MG63 (cell line): ENCODE measurements around the gene NUP210L. TPM values are rescaled to one million over a fixed set of nuclear protein-coding genes. Genes with fewer than 3 reads are reported as not detected.

ENCODE experiments used
- DNase-seq: peaks from one replicate; pipeline ENCODE4 v3.0.0-alpha.2; 2020
- H3K27me3 ChIP-seq: fragments of 250-450 bp; sonication (Bioruptor Pico); 2 replicates; pipeline ENCODE4 v1.5.1; 2020; ENCODE audit warnings: mild to moderate bottlenecking, moderate library complexity
- H3K36me3 ChIP-seq: fragments of 250-450 bp; sonication (Bioruptor Pico); 2 replicates; pipeline ENCODE4 v1.5.1; 2020; ENCODE audit warnings: mild to moderate bottlenecking, moderate library complexity
- H3K4me3 ChIP-seq: fragments of 250-450 bp; sonication (Bioruptor Pico); 2 replicates; pipeline ENCODE4 v1.5.1; 2020; ENCODE audit warnings: mild to moderate bottlenecking, moderate library complexity
- H3K9me3 ChIP-seq: fragments of 250-450 bp; sonication (Bioruptor Pico); 2 replicates; pipeline ENCODE4 v1.5.1; 2020; ENCODE audit warnings: mild to moderate bottlenecking, moderate library complexity
- total RNA-seq: library from RNA; depleted of rRNA; stranded (reverse); fragments of >200 nt; shearing (Covaris generic); gene quantifications from 2 replicates; pipeline ENCODE4 v1.2.3, GENCODE V29; 2014; ENCODE audit warnings: low replicate concordance; rRNA removed

Gene NUP210L
- not detected in 2 replicates for total RNA-seq

DNA sequence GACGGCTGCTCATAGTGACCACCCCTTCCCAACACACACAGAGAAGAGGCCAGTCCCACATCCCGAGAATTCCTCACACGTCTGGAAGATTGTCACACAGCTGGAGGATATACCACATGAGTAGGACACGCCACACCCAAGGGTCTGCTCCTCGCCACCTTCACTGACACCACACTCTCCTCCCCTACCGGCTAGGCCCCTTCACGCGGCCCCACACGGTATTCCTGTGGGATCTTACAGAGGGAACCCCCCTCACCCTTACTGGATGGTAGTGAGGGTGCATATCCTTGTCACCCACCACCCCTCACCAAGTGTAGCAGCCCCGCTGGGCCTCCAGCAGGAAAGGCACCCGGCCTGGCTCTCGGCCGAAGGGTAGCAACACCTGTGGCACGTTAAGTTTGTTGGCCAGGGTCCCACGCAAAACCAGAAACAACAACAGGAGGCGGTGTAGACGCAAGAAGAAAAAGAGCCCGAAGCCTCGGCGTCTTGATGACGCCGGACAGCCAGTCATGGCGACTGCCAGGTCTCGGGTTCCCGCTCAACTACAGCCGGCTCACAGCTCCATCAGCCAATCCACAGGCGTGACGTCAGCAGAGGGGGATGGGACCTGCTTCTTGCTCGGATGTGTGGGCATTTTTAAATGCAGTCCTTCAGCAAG is at the start of gene NUP210L:
TSS of gene NUP210L (minus strand) at position 540 of the 658 bp plus-strand sequence.
- no peak for DNase-seq
- Histone ChIP-seq H3K27me3 (no peaks in the 10 kb centered on the region), H3K9me3 (no peaks in the 10 kb centered on the region), H3K36me3 (peaks cover 52% of the 10 kb centered on the region), H3K4me3 (no peak within 1 kb of the TSS)

- H3K27me3 ChIP-seq, result no peaks in the 10 kb centered on the region
- no peak overlapping the region for H3K4me3 ChIP-seq
- H3K36me3 ChIP-seq, result no peaks in the 10 kb centered on the region
- no peaks in the 10 kb centered on the region for H3K9me3 ChIP-seq
- no peak for DNase-seq
Measured at GRCh38 chr1:154199563-154199879, 44.6 kb upstream of the NUP210L start.

DNA sequence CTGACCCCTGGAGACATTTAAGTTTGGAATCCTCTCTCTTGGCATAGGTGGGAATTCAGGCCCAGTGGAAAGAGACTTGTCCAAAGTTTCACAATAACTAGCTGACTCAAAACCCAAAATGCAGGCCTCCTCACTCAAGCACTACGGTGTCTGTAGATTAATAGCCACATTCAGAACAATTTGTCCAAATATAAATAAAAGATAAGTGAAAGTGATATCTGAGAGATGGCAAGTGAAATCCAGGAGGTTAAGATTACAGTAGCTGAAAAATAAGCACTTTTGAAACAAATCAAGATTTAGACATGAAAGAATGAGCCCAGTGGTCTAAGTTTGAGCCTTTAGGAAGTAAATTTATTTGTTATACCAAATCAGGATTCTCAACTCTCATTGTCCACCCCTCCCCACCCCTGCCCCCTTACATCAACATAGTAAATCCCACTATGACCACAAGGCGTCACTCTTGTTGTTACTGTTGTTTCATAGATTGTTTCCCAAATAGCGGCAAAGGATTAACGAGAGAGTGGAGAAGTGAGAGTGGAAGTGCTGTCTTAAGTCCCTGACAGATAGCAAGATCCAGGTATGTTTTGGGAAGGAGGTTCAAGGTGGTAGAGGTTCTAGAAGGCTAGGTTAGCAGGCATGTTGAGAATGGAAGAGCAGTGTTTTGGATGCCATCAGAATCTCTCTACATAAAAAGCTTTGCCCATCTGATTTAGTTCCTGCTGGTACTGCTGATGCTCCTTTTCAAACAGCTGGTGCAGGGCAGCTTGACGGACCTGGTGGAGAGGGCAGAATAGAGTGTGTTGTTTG is 44.1 kb upstream of the NUP210L start:
- DNase-seq, result peak; percentile 9
- H3K9me3 ChIP-seq, result no peaks in the 10 kb centered on the region
- H3K4me3 ChIP-seq, result no peak overlapping the region
- H3K36me3 ChIP-seq, result no peaks in the 10 kb centered on the region
- H3K27me3 ChIP-seq, result no peaks in the 10 kb centered on the region

- Histone ChIP-seq H3K36me3 (no peaks in the 10 kb centered on the region), H3K4me3 (no peak overlapping the region), H3K9me3 (no peaks in the 10 kb centered on the region), H3K27me3 (no peaks in the 10 kb centered on the region)
- peak; percentile 77 for DNase-seq
Measured at GRCh38 chr1:154193821-154194220, 38.9 kb upstream of the NUP210L start.

GRCh38 chr1:154192476-154192875 is 37.6 kb upstream of the NUP210L start:
- DNase-seq, result no peak
- H3K4me3 ChIP-seq, result no peak overlapping the region
- H3K9me3 ChIP-seq, result no peaks in the 10 kb centered on the region
- no peaks in the 10 kb centered on the region for H3K27me3 ChIP-seq
- no peaks in the 10 kb centered on the region for H3K36me3 ChIP-seq

DNA sequence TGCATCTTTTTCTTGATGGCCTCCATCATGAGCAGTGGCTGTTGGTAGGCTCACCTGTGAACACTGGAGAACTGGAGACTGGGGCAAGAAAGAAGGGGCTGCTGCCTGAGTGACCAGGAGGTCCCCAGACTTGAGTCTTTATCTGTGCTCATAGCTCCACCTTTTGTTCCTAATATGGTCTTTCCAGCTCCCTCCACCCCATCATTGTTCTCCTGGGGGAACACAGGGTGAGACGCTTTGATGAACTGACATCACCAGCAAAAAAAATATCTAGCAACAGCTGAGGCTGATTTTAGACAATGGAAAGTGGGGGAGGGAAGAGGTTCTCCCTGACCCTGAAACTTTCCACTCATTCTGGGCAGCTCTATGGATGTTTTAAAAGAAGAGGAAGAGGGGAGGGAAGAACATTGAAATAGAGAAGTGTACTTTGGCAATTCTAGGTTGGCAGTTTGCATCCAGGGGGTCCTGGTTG is 37.2 kb upstream of the NUP210L start, which contains the start of gene TPM3:
TSS of gene TPM3 (minus strand) at position 111 of the 472 bp plus-strand sequence. CDS start at position 29, 82 bp downstream.
- H3K4me3 ChIP-seq, result no peak within 1 kb of the TSS
- no peaks in the 10 kb centered on the region for H3K36me3 ChIP-seq
- no peaks in the 10 kb centered on the region for H3K9me3 ChIP-seq
- no peak for DNase-seq
- H3K27me3 ChIP-seq, result no peaks in the 10 kb centered on the region

DNA sequence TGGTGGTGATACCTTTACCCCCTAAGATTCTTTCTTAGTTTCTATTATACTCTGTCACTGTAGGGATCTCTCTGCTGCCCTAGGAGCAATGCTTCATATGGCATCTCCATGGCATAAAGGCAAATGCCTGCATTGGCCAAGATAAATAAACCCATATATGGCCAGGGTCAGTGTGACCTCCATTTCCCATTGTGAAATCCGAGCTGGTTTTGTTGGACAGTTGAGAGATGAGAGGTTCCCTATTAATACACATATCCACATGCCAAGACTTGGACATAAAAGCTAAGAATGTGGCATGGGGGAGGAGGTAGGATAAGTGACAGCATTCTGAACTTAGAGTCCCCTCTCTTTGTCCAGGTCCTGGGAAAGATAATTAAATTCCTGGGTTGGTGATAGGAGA is 35.7 kb upstream of the NUP210L start:
- H3K27me3 ChIP-seq, result no peaks in the 10 kb centered on the region
- H3K9me3 ChIP-seq, result no peaks in the 10 kb centered on the region
- H3K4me3 ChIP-seq, result no peak overlapping the region
- H3K36me3 ChIP-seq, result no peaks in the 10 kb centered on the region
- DNase-seq, result peak; percentile 35

DNA sequence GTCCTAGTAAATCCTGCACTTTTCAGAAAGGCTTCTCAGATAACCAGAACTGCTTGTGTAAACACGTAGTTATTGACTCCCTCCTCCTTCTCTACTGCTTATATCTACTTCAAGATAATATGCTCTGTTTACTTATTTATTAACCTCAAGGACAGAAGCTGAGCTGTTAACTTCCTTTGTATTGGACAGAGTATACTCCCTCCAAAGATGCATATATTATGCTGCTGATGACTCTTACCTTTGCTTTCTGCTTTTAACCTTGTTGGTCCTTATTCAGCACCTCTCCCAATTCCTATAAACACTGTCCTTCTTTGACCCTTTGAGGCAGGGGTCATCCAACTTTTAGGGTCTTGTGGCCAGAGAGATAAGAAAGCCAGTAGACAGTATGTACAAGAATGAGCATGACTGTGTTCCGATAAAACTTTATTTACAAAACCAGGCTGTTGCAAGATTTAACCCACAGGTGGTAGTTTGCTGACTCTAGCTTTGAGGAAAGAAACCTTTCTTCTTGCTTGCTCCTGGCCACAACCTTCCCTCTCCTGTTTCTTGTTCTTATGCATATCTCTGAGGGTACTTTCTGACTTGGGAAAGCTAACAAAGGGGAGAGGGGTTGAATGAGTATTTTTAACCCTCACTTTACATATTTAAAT is 32.1 kb upstream of the NUP210L start:
- Histone ChIP-seq H3K27me3 (no peaks in the 10 kb centered on the region), H3K9me3 (no peaks in the 10 kb centered on the region), H3K4me3 (no peak overlapping the region), H3K36me3 (peaks cover 9% of the 10 kb centered on the region)
- no peak for DNase-seq

DNA sequence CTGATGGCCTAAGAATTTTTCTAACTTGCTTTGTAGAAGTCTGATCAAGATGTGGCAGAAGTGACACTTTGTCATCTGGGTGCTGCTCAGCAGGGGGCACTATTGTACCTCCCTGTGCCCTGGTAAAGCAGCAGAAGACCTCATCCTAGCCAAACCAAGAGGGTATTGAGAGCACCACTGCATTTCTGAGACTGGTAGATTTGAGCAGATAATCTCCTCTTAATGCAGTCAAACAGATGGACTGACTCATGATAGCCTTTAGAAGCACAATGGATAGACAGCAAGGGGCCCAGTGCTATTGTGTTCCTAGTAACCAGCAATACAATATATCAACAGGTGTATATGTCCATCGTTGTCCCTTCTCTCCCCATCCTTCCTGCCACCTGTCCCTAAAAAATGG is 31.3 kb upstream of the NUP210L start:
- Histone ChIP-seq H3K9me3 (no peaks in the 10 kb centered on the region), H3K27me3 (no peaks in the 10 kb centered on the region), H3K4me3 (no peak overlapping the region), H3K36me3 (peaks cover 17% of the 10 kb centered on the region)
- peak; percentile 26 for DNase-seq

GRCh38 chr1:154183046-154183915 is 28.4 kb upstream of the NUP210L start:
- peak; percentile 100 for DNase-seq
- H3K36me3 ChIP-seq, result peaks cover 42% of the 10 kb centered on the region

DNA sequence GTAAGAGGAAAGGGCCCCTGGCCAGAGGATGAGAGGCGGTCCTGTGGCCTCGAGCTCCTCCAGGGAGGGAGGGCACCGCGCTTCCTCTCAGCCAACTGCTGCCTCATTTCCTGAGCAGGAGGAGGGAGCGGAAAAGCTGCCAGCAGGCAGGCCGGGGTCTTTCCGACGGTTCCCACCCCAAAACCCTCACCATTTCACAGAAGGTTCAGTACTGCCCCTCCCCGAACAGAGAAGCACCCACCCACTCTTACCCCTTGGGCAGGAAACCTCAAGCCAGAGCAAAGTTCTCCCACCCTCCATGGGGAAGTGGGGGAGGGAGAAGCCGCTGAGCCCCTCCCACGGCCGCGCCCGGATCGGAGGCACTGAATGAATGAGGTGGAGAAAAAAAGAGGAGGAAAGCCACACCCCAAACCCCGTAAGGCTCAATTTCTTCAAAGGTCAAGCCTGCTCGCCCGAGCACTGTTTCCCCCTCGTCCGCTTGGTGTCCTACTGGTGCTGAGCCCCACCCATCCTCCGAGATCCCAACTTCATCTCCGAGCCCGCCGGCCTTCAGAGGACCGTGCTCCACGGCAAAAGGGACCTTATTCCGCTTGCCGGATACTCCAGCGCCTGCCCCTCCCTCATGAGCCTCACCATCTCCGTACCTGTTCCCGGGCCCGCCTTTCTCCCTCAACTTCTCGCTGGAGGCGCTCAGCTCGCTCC is 27.6 kb upstream of the NUP210L start:
- H3K27me3 ChIP-seq, result no peaks in the 10 kb centered on the region
- H3K9me3 ChIP-seq, result no peaks in the 10 kb centered on the region
- H3K36me3 ChIP-seq, result peaks cover 50% of the 10 kb centered on the region
- peak overlapping the region; percentile 99 for H3K4me3 ChIP-seq
- DNase-seq, result peak; percentile 90

More at GRCh38 chr1:154183046-154183915, 28.4 kb upstream of the NUP210L start:
- peak overlapping the region; percentile 99 for H3K4me3 ChIP-seq
- no peaks in the 10 kb centered on the region for H3K9me3 ChIP-seq
- no peaks in the 10 kb centered on the region for H3K27me3 ChIP-seq

DNA sequence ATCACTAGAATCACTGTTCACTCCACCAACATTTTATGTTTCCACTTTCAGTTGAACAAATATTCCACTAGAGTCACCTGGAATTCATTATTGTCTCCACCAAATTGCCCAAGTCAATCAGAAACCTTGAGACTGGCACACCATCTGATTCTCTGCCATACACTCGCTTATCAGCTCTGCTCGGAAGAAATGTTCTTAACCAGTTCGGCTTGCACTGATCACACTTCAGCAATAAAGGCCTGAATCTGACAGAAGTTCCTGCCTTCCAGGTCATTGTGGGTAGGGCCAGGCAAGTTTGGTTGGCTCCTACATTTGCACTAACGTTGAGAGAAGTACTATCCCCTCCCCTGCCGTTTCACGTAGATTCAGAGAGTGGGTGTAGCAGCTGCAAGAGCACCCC is 27.1 kb upstream of the NUP210L start:
- peak overlapping the region; percentile 99 for H3K4me3 ChIP-seq

GRCh38 chr1:154179946-154180687 is 25.2 kb upstream of the NUP210L start:
- Histone ChIP-seq H3K36me3 (peaks cover 71% of the 10 kb centered on the region), H3K27me3 (no peaks in the 10 kb centered on the region), H3K4me3 (no peak overlapping the region), H3K9me3 (no peaks in the 10 kb centered on the region)
- no peak for DNase-seq

More for the DNA sequence above, 27.1 kb upstream of the NUP210L start:
- Histone ChIP-seq H3K9me3 (no peaks in the 10 kb centered on the region), H3K36me3 (peaks cover 56% of the 10 kb centered on the region), H3K27me3 (no peaks in the 10 kb centered on the region)
- DNase-seq, result no peak

- H3K36me3 ChIP-seq, result peaks cover 78% of the 10 kb centered on the region
- H3K4me3 ChIP-seq, result no peak overlapping the region
- H3K27me3 ChIP-seq, result no peaks in the 10 kb centered on the region
- DNase-seq, result no peak
- no peaks in the 10 kb centered on the region for H3K9me3 ChIP-seq
Measured at GRCh38 chr1:154178911-154179811, 24.3 kb upstream of the NUP210L start.
